GM12874 (cell line): ENCODE data around the gene DYRK3.

Source experiments
- CTCF ChIP-seq: IDR thresholded peaks from 2 replicates; pipeline ENCODE4 v1.5.1; 2011; ENCODE audit warnings: low read depth, mild to moderate bottlenecking, control low read depth, low read length, moderate library complexity; ENCODE audit not compliant: insufficient read depth

Gene DYRK3

GRCh38 chr1:206694171-206695124 is 59.1 kb downstream of the DYRK3 start:
- no peak for TF ChIP-seq CTCF

GRCh38 chr1:206695733-206696132 is 60.4 kb downstream of the DYRK3 start:
- no peak for TF ChIP-seq CTCF

- TF ChIP-seq CTCF, result no peak
Observed at GRCh38 chr1:206696812-206697585, 61.7 kb downstream of the DYRK3 start.

GRCh38 chr1:206698011-206698410 is 62.7 kb downstream of the DYRK3 start:
- TF ChIP-seq CTCF, result no peak
